GM23338 (cell line): Measurements from ENCODE around the gene NELFB.

Experiments
- CREB1 ChIP-seq: fragments of 250-450 bp; sonication (Bioruptor Pico); IDR thresholded peaks from 2 replicates; pipeline ENCODE4 v1.5.0; 2020; ENCODE audit warnings: low read depth, mild to moderate bottlenecking, moderate library complexity
- EZH2 ChIP-seq: fragments of 200-600 bp; sonication (generic); IDR thresholded peaks from one replicate; pipeline ENCODE4 v1.8.0; 2017; ENCODE audit warnings: antibody characterized with exemption, mild to moderate bottlenecking, low read depth; ENCODE audit not compliant: unreplicated experiment
- EZH2phosphoT487 ChIP-seq: fragments of 200-600 bp; sonication (generic); IDR thresholded peaks from one replicate; pipeline ENCODE4 v1.8.1; 2018; ENCODE audit warnings: antibody characterized with exemption; ENCODE audit not compliant: unreplicated experiment
- JUNB ChIP-seq: IDR thresholded peaks from one replicate; pipeline ENCODE4 v1.6.1; 2016; ENCODE audit warnings: antibody characterized with exemption; ENCODE audit not compliant: unreplicated experiment
- NANOG ChIP-seq: IDR thresholded peaks from 2 replicates; pipeline ENCODE4 v1.6.1; 2016; ENCODE audit warnings: antibody characterized with exemption, borderline replicate concordance
- POLR2AphosphoS5 ChIP-seq: IDR thresholded peaks from 2 replicates; pipeline ENCODE4 v1.6.1; 2016; ENCODE audit warnings: antibody characterized with exemption, low read depth
- ZNF114 ChIP-seq: fragments of 250-450 bp; sonication (Bioruptor Pico); IDR thresholded peaks from 2 replicates; pipeline ENCODE4 v1.5.0; 2020; ENCODE audit warnings: mild to moderate bottlenecking, moderate library complexity
- ZNF331 ChIP-seq: fragments of 250-450 bp; sonication (Bioruptor Pico); IDR thresholded peaks from 2 replicates; pipeline ENCODE4 v1.5.0; 2020; ENCODE audit warnings: low read depth, mild to moderate bottlenecking, moderate library complexity
- TF ChIP-seq, protein P1 (sequence below), 2 experiments: fragments of 200-600 bp in 1 of 2; sonication (generic) in 1 of 2; conservative IDR thresholded peaks; 2 replicates each; pipeline versions ENCODE4 v1.5.1 to v1.6.1; 2016 to 2017; ENCODE audit warnings: antibody characterized with exemption in 2 of 2, low read depth in 2 of 2, mild to moderate bottlenecking in 2 of 2, moderate library complexity in 1 of 2
- TF ChIP-seq, protein P2 (sequence below): IDR thresholded peaks from one replicate; pipeline ENCODE4 v1.6.1; 2018; ENCODE audit warnings: antibody characterized with exemption; ENCODE audit not compliant: unreplicated experiment
- TF ChIP-seq, protein P3 (sequence below): IDR thresholded peaks from 2 replicates; pipeline ENCODE4 v1.6.1; 2016; ENCODE audit warnings: antibody characterized with exemption

DNA sequence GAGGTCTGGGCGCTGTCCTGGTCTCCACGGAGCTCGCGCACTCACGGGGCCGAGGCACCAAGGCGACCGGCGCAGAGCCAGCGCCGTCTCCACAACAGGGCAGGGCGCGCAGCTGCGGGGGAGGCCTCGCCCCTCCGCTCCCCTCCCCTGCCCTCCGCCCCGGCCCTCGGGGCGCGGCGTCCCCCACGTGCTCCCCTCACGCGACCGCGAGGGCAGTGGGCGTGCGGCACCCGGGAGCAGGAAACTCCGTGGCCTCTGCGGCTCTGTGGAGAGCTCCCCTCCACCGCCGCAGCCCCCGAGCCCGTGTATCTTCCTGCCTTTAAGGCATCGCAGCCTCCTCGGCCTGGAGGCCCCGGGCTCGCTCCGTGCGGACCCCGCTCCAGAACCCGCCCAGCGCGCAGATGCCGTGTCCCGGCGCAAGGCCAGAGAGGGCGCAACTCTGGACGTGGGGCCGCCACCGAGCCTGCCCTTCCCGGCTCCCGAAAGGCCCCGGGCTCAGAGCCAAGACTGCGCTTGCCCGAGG is 14.7 kb upstream of the NELFB start:
- TF ChIP-seq, protein P1, sequence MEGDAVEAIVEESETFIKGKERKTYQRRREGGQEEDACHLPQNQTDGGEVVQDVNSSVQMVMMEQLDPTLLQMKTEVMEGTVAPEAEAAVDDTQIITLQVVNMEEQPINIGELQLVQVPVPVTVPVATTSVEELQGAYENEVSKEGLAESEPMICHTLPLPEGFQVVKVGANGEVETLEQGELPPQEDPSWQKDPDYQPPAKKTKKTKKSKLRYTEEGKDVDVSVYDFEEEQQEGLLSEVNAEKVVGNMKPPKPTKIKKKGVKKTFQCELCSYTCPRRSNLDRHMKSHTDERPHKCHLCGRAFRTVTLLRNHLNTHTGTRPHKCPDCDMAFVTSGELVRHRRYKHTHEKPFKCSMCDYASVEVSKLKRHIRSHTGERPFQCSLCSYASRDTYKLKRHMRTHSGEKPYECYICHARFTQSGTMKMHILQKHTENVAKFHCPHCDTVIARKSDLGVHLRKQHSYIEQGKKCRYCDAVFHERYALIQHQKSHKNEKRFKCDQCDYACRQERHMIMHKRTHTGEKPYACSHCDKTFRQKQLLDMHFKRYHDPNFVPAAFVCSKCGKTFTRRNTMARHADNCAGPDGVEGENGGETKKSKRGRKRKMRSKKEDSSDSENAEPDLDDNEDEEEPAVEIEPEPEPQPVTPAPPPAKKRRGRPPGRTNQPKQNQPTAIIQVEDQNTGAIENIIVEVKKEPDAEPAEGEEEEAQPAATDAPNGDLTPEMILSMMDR (conservative IDR thresholded peaks at IDR 0.05; ENCODE audit: low read depth in 2 of 2) = peak in 1 of 2 experiments; percentile 16; a peak in 1 of 4 replicates
- TF ChIP-seq NANOG (no peak), CREB1 (CRISPR knock-in tag) (no peak), POLR2AphosphoS5 (no peak), ZNF114 (no peak), ZNF331 (CRISPR knock-in tag) (no peak), EZH2 (no peak), JUNB (no peak), EZH2phosphoT487 (no peak)
- TF ChIP-seq, protein P2, sequence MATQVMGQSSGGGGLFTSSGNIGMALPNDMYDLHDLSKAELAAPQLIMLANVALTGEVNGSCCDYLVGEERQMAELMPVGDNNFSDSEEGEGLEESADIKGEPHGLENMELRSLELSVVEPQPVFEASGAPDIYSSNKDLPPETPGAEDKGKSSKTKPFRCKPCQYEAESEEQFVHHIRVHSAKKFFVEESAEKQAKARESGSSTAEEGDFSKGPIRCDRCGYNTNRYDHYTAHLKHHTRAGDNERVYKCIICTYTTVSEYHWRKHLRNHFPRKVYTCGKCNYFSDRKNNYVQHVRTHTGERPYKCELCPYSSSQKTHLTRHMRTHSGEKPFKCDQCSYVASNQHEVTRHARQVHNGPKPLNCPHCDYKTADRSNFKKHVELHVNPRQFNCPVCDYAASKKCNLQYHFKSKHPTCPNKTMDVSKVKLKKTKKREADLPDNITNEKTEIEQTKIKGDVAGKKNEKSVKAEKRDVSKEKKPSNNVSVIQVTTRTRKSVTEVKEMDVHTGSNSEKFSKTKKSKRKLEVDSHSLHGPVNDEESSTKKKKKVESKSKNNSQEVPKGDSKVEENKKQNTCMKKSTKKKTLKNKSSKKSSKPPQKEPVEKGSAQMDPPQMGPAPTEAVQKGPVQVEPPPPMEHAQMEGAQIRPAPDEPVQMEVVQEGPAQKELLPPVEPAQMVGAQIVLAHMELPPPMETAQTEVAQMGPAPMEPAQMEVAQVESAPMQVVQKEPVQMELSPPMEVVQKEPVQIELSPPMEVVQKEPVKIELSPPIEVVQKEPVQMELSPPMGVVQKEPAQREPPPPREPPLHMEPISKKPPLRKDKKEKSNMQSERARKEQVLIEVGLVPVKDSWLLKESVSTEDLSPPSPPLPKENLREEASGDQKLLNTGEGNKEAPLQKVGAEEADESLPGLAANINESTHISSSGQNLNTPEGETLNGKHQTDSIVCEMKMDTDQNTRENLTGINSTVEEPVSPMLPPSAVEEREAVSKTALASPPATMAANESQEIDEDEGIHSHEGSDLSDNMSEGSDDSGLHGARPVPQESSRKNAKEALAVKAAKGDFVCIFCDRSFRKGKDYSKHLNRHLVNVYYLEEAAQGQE = no peak
- TF ChIP-seq, protein P3, sequence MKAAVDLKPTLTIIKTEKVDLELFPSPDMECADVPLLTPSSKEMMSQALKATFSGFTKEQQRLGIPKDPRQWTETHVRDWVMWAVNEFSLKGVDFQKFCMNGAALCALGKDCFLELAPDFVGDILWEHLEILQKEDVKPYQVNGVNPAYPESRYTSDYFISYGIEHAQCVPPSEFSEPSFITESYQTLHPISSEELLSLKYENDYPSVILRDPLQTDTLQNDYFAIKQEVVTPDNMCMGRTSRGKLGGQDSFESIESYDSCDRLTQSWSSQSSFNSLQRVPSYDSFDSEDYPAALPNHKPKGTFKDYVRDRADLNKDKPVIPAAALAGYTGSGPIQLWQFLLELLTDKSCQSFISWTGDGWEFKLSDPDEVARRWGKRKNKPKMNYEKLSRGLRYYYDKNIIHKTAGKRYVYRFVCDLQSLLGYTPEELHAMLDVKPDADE = no peak
